Ecto neural progenitor cell (in vitro differentiated cells): Measurements from ENCODE around the gene ALDH1L1.

Experiments
- DNase-seq: peaks from one replicate; pipeline ENCODE4 v3.0.0-alpha.2; 2018; ENCODE audit warnings: low spot score

Gene ALDH1L1

GRCh38 chr3:126054870-126055269 lies 125.5 kb downstream of the ALDH1L1 start:
- DNase-seq: no peak

GRCh38 chr3:126053949-126054569 lies 126.3 kb downstream of the ALDH1L1 start:
- DNase-seq: no peak
